ENCODE data around the gene AGA.

DNA sequence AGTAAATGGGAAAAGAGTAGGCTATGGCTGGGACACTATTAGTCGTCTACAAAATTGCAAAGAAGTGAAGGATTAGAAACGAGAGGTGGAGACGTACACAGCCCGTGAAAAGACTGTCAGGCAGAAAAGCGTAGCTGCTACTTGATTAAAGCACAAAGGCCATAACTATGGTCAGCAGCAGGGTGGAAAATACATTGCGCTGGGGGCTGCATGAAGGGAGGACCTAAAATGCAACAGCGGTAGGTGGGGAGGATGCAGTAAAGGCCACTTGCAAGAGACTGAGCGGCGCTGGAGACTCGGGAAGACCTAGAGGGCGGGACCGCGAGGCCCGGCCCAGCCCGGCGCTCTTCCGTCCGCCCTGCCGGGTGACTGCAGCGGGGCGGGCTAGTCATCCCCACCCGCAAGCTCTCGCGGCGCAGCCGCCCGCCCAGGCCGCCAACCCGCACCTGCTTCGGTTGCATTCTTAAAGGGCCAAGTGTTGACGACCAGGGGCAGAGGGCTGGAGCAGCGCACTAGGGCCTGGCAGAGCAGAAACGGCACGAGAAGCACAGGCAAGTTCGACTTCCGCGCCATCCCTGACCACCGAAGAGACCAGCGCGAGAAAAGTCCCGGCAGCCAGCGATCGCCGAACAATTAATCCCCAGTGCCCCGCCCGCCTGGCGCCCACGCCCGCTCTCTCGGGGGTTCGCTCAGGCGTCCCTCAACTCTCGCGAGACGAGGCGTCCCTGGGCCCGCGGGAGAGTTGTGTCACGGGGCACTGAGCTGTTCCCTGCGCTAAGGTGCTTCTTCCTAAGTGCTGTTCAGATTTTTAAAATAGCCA is at the start of gene AGA:
- peak; percentile 74 for TF ChIP-seq POLR2AphosphoS5 (IDR thresholded peaks at IDR 0.05)
- TF ChIP-seq, protein P1, sequence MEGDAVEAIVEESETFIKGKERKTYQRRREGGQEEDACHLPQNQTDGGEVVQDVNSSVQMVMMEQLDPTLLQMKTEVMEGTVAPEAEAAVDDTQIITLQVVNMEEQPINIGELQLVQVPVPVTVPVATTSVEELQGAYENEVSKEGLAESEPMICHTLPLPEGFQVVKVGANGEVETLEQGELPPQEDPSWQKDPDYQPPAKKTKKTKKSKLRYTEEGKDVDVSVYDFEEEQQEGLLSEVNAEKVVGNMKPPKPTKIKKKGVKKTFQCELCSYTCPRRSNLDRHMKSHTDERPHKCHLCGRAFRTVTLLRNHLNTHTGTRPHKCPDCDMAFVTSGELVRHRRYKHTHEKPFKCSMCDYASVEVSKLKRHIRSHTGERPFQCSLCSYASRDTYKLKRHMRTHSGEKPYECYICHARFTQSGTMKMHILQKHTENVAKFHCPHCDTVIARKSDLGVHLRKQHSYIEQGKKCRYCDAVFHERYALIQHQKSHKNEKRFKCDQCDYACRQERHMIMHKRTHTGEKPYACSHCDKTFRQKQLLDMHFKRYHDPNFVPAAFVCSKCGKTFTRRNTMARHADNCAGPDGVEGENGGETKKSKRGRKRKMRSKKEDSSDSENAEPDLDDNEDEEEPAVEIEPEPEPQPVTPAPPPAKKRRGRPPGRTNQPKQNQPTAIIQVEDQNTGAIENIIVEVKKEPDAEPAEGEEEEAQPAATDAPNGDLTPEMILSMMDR (IDR thresholded peaks at IDR 0.05): peak in 2 of 4 experiments; percentile 17 to 18

Data from prostate gland (tissue), 2 donors.